ENCODE measurements around the gene LSM4. TPM values are rescaled to one million over a fixed set of nuclear protein-coding genes. Genes with fewer than 3 reads are reported as not detected.

Gene LSM4
- total RNA-seq, 1 experiment from 2014 or later: 713 TPM

- BruUV-seq (replicated peaks): no TSS peak
- no peak for TF ChIP-seq CTCF (conservative IDR thresholded peaks at IDR 0.05; ENCODE audit: low read depth, low read length)
- no peak for TF ChIP-seq EZH2phosphoT487 (IDR thresholded peaks at IDR 0.05; ENCODE audit: borderline replicate concordance, low read length)
- no peak for TF ChIP-seq EZH2 (IDR thresholded peaks at IDR 0.05; ENCODE audit: low read length, unreplicated experiment)
- no peaks in the 10 kb centered on the region for H3K4me1 ChIP-seq (ENCODE audit: insufficient read depth, low read length)
- ChIA-PET CTCF (no interaction called here), POLR2A (ENCODE audit: unreplicated experiment) (no interaction called here)
- H4K20me1 ChIP-seq (ENCODE audit: low read length): no peaks in the 10 kb centered on the region
- DNase-seq: no peak
- H3K27ac ChIP-seq (ENCODE audit: low read length): no peak overlapping the region
- no peaks in the 10 kb centered on the region for H3F3A ChIP-seq (ENCODE audit: low read length, unreplicated experiment)
- H3K4me3 ChIP-seq (ENCODE audit: low read length): no peak overlapping the region
- no peaks in the 10 kb centered on the region for H3K27me3 ChIP-seq (ENCODE audit: low read length)
- H3K79me2 ChIP-seq (ENCODE audit: low read length): peaks cover 3% of the 10 kb centered on the region; the same call in 1 of the 2 replicates
- no peaks in the 10 kb centered on the region for H3K9me2 ChIP-seq (replicated peaks; ENCODE audit: low read length)
- H2AFZ ChIP-seq (ENCODE audit: low read length): no peak overlapping the region
- H3K9ac ChIP-seq (ENCODE audit: low read length): no peak overlapping the region
- no peak overlapping the region for H3K4me2 ChIP-seq (ENCODE audit: low read length)
- H3K9me3 ChIP-seq (ENCODE audit: low read length): no peaks in the 10 kb centered on the region
- intact Hi-C loops (cut with micrococcal nuclease): no loop called here
- no peak for ATAC-seq
- peaks cover 3% of the 10 kb centered on the region for H3K36me3 ChIP-seq (ENCODE audit: low read depth, low read length)
Measured at GRCh38 chr19:18311502-18312091, 11.3 kb downstream of the LSM4 start.

- TF ChIP-seq EZH2 (IDR thresholded peaks at IDR 0.05; ENCODE audit: low read length, unreplicated experiment) (no peak), EZH2phosphoT487 (IDR thresholded peaks at IDR 0.05; ENCODE audit: borderline replicate concordance, low read length) (no peak), CTCF (conservative IDR thresholded peaks at IDR 0.05; ENCODE audit: low read depth, low read length) (no peak)
- Histone ChIP-seq H2AFZ (ENCODE audit: low read length) (no peak overlapping the region), H3F3A (ENCODE audit: low read length, unreplicated experiment) (no peaks in the 10 kb centered on the region), H3K4me3 (ENCODE audit: low read length) (no peak overlapping the region), H3K9ac (ENCODE audit: low read length) (no peak overlapping the region), H3K4me1 (ENCODE audit: insufficient read depth, low read length) (no peaks in the 10 kb centered on the region), H3K4me2 (ENCODE audit: low read length) (no peak overlapping the region), H3K27ac (ENCODE audit: low read length) (no peak overlapping the region), H4K20me1 (ENCODE audit: low read length) (no peaks in the 10 kb centered on the region), H3K79me2 (ENCODE audit: low read length) (no peaks in the 10 kb centered on the region), H3K27me3 (ENCODE audit: low read length) (no peaks in the 10 kb centered on the region), H3K9me2 (replicated peaks; ENCODE audit: low read length) (no peaks in the 10 kb centered on the region), H3K9me3 (ENCODE audit: low read length) (no peaks in the 10 kb centered on the region), H3K36me3 (ENCODE audit: low read depth, low read length) (peaks cover 3% of the 10 kb centered on the region)
- DNase-seq (no peak), ATAC-seq (no peak)
- intact Hi-C loops (cut with micrococcal nuclease): no loop called here
- BruUV-seq (replicated peaks): no TSS peak
- CTCF ChIA-PET: no interaction called here
- POLR2A ChIA-PET (ENCODE audit: unreplicated experiment): no interaction called here
Measured at GRCh38 chr19:18310966-18311365, 11.9 kb downstream of the LSM4 start.

GRCh38 chr19:18310118-18310909, 12.6 kb downstream of the LSM4 start:
- Histone ChIP-seq H3K9me2 (replicated peaks; ENCODE audit: low read length) (no peaks in the 10 kb centered on the region), H3K9ac (ENCODE audit: low read length) (no peak overlapping the region), H2AFZ (ENCODE audit: low read length) (no peak overlapping the region), H3K4me2 (ENCODE audit: low read length) (no peak overlapping the region), H3K9me3 (ENCODE audit: low read length) (no peaks in the 10 kb centered on the region), H3K79me2 (ENCODE audit: low read length) (no peaks in the 10 kb centered on the region), H3K36me3 (ENCODE audit: low read depth, low read length) (peaks cover 3% of the 10 kb centered on the region), H3K27ac (ENCODE audit: low read length) (no peak overlapping the region), H3K4me1 (ENCODE audit: insufficient read depth, low read length) (no peaks in the 10 kb centered on the region), H3K4me3 (ENCODE audit: low read length) (no peak overlapping the region), H4K20me1 (ENCODE audit: low read length) (no peaks in the 10 kb centered on the region), H3F3A (ENCODE audit: low read length, unreplicated experiment) (no peaks in the 10 kb centered on the region), H3K27me3 (ENCODE audit: low read length) (no peaks in the 10 kb centered on the region)
- ChIA-PET CTCF (interaction anchor here (0.6 kb wide), 1 partner anchor 13 kb away, joined by 4 read pairs; the partner anchor contains the start of gene LSM4), POLR2A (ENCODE audit: unreplicated experiment) (no interaction called here)
- BruUV-seq (replicated peaks): no TSS peak
- no peak for DNase-seq
- intact Hi-C loops (cut with micrococcal nuclease): no loop called here
- no peak for TF ChIP-seq CTCF (conservative IDR thresholded peaks at IDR 0.05; ENCODE audit: low read depth, low read length)
- TF ChIP-seq EZH2 (IDR thresholded peaks at IDR 0.05; ENCODE audit: low read length, unreplicated experiment): no peak
- no peak for TF ChIP-seq EZH2phosphoT487 (IDR thresholded peaks at IDR 0.05; ENCODE audit: borderline replicate concordance, low read length)
- ATAC-seq: no peak

Measured in PC-3 (cell line).